Measurements from ENCODE around the gene IL1R2. TPM values are rescaled to one million over a fixed set of nuclear protein-coding genes. Genes with fewer than 3 reads are reported as not detected.

IL1R2 gene
- total RNA-seq, 1 experiment from 2014 or later: 0.22 TPM

- ChIA-PET CTCF (no interaction called here), POLR2A (no interaction called here)
- Mint-ChIP-seq H3K36me3 (peaks cover 24% of the 10 kb centered on the region), H3K27me3 (ENCODE audit: low read depth) (peaks cover 2% of the 10 kb centered on the region; the same call in 1 of the 2 replicates), H3K4me1 (peaks cover 4% of the 10 kb centered on the region; the same call in 1 of the 2 replicates), H3K27ac (no peak overlapping the region), H3K9me3 (peaks cover 42% of the 10 kb centered on the region), H3K4me3 (no peak overlapping the region)
- no peak for TF ChIP-seq TP53 (CRISPR knock-in tag; IDR thresholded peaks at IDR 0.05)
- no peak for TF ChIP-seq FOXK1 (CRISPR knock-in tag; IDR thresholded peaks at IDR 0.05)
- TF ChIP-seq, protein P1, sequence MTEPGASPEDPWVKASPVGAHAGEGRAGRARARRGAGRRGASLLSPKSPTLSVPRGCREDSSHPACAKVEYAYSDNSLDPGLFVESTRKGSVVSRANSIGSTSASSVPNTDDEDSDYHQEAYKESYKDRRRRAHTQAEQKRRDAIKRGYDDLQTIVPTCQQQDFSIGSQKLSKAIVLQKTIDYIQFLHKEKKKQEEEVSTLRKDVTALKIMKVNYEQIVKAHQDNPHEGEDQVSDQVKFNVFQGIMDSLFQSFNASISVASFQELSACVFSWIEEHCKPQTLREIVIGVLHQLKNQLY (CRISPR knock-in tag; IDR thresholded peaks at IDR 0.05): no peak
- TF ChIP-seq ZNF121 (CRISPR knock-in tag; IDR thresholded peaks at IDR 0.05): no peak
- no peak for TF ChIP-seq SMAD4 (CRISPR knock-in tag; IDR thresholded peaks at IDR 0.05)
- no peak for TF ChIP-seq ARID4B (CRISPR knock-in tag; IDR thresholded peaks at IDR 0.05; ENCODE audit: borderline replicate concordance)
- TF ChIP-seq GTF2I (CRISPR knock-in tag; conservative IDR thresholded peaks at IDR 0.05): no peak
- TF ChIP-seq, protein P2, sequence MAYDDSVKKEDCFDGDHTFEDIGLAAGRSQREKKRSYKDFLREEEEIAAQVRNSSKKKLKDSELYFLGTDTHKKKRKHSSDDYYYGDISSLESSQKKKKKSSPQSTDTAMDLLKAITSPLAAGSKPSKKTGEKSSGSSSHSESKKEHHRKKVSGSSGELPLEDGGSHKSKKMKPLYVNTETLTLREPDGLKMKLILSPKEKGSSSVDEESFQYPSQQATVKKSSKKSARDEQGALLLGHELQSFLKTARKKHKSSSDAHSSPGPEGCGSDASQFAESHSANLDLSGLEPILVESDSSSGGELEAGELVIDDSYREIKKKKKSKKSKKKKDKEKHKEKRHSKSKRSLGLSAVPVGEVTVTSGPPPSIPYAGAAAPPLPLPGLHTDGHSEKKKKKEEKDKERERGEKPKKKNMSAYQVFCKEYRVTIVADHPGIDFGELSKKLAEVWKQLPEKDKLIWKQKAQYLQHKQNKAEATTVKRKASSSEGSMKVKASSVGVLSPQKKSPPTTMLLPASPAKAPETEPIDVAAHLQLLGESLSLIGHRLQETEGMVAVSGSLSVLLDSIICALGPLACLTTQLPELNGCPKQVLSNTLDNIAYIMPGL (CRISPR knock-in tag; IDR thresholded peaks at IDR 0.05): no peak
- ATAC-seq: no peak
- DNase-seq (ENCODE audit: low spot score): no peak
Measured at GRCh38 chr2:101958061-101958460, 33.7 kb upstream of the IL1R2 start.

DNA sequence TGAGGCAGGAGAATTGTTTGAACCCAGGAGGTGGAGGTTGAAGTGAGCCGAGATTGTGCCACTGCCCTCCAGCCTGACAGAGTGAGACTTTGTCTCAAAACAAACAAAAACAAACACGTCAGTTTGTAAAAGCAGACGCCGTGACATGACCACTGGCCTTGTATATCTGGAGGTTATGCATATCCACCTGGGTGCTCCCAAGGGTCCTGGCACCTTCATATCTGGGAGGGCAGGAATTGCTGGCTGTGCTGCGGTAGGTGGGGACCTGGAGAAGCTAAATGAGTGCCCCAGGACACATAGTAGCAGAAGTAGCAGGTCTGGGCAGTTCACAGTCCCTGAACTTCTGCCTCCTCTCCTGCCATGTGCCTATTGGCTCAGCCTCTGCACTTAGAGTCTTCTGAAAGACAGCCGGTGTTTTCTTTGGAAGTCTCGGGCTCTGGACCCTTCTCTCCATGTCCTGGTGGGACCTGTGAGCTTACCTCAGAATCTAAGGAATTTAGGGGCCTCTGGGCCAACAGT lies 30.9 kb upstream of the IL1R2 start:
- H3K9me3 Mint-ChIP-seq: peaks cover 35% of the 10 kb centered on the region
- no peak overlapping the region for H3K4me3 Mint-ChIP-seq
- peaks cover 10% of the 10 kb centered on the region for H3K4me1 Mint-ChIP-seq
- ChIA-PET POLR2A (no interaction called here), CTCF (no interaction called here)
- no peak for ATAC-seq
- H3K36me3 Mint-ChIP-seq: peaks cover 24% of the 10 kb centered on the region
- DNase-seq (ENCODE audit: low spot score): no peak
- peaks cover 2% of the 10 kb centered on the region; the same call in 1 of the 2 replicates for H3K27me3 Mint-ChIP-seq (ENCODE audit: low read depth)
- no peak overlapping the region for H3K27ac Mint-ChIP-seq
- TF ChIP-seq, protein P3, sequence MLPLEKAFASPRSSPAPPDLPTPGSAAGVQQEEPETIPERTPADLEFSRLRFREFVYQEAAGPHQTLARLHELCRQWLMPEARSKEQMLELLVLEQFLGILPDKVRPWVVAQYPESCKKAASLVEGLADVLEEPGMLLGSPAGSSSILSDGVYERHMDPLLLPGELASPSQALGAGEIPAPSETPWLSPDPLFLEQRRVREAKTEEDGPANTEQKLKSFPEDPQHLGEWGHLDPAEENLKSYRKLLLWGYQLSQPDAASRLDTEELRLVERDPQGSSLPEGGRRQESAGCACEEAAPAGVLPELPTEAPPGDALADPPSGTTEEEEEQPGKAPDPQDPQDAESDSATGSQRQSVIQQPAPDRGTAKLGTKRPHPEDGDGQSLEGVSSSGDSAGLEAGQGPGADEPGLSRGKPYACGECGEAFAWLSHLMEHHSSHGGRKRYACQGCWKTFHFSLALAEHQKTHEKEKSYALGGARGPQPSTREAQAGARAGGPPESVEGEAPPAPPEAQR (CRISPR knock-in tag; IDR thresholded peaks at IDR 0.05): no peak
- TF ChIP-seq SMAD3 (CRISPR knock-in tag; IDR thresholded peaks at IDR 0.05; ENCODE audit: borderline replicate concordance) (no peak), ATF3 (CRISPR knock-in tag; conservative IDR thresholded peaks at IDR 0.05) (no peak), FOXK1 (CRISPR knock-in tag; IDR thresholded peaks at IDR 0.05) (no peak), ZNF219 (CRISPR knock-in tag; IDR thresholded peaks at IDR 0.05; ENCODE audit: borderline replicate concordance) (no peak), TEAD1 (CRISPR knock-in tag; IDR thresholded peaks at IDR 0.05) (no peak), E2F1 (CRISPR knock-in tag; IDR thresholded peaks at IDR 0.05) (no peak), SP1 (CRISPR knock-in tag; conservative IDR thresholded peaks at IDR 0.05) (no peak), IRF2 (CRISPR knock-in tag; IDR thresholded peaks at IDR 0.05; ENCODE audit: borderline replicate concordance, low read depth) (no peak), ETV6 (CRISPR knock-in tag; IDR thresholded peaks at IDR 0.05) (no peak), ZNF281 (CRISPR knock-in tag; IDR thresholded peaks at IDR 0.05) (no peak), PREB (CRISPR knock-in tag; IDR thresholded peaks at IDR 0.05; ENCODE audit: borderline replicate concordance) (no peak)
- TF ChIP-seq, protein P2 (CRISPR knock-in tag; IDR thresholded peaks at IDR 0.05): no peak
